Astrocyte of the spinal cord (primary cell): Measurements from ENCODE around the gene TXNRD1.
"Not testable (repeated sequence)": the region's sequence is repeated elsewhere in the genome, so short reads cannot be mapped to it uniquely, and the experiment has no call there.

Experiments used
- DNase-seq: peaks from one replicate; pipeline ENCODE4 v3.0.0; 2011; ENCODE audit warnings: low read depth, low spot score
- H3K4me3 ChIP-seq: 2 replicates; pipeline ENCODE4 v1.5.1; 2011; ENCODE audit warnings: low read depth, mild to moderate bottlenecking, low read length, moderate library complexity
- CTCF ChIP-seq: IDR thresholded peaks from 2 replicates; pipeline ENCODE4 v1.5.1; 2012; ENCODE audit warnings: low read depth, mild to moderate bottlenecking, low read length, inconsistent platforms
- in situ Hi-C: cut with HindIII; loops from 2 replicates; pipeline ENCODE4 v1.10.0; 2017; ENCODE audit warnings: low sequenced_read_pairs

Gene TXNRD1

DNA sequence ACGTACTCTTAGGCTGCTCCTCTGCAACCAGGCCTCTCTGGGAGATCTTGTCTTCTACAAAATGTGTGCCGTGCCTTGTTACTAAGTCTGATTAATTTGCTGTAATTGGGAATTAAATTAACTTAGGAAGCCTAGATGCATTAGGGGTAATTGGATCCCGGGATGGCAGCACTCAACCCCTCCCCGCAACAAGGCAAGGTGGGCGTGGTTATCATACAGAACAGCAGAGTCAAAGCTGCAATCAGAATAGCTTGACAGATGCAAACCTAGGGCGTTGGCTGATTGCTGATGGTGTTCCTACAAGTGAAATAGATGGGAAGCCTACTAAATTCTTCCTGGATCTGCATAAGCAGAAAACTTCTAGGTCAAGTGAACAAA, 43.0 kb upstream of the TXNRD1 start:
- TF ChIP-seq CTCF: no peak
- no peak overlapping the region for H3K4me3 ChIP-seq
- in situ Hi-C loops: no loop called here
- no peak for DNase-seq

GRCh38 chr12:104173804-104174203, 41.8 kb upstream of the TXNRD1 start:
- H3K4me3 ChIP-seq, in situ Hi-C loops, DNase-seq: not testable (repeated sequence)

GRCh38 chr12:104175726-104176247, 39.8 kb upstream of the TXNRD1 start:
- no peak for DNase-seq
- no peak for TF ChIP-seq CTCF
- H3K4me3 ChIP-seq: no peak overlapping the region
- in situ Hi-C loops: no loop called here

- no peak for TF ChIP-seq CTCF
- no peak for DNase-seq
- no peak overlapping the region for H3K4me3 ChIP-seq
- in situ Hi-C loops: no loop called here
Measured at GRCh38 chr12:104177336-104177662, 38.3 kb upstream of the TXNRD1 start.

DNA sequence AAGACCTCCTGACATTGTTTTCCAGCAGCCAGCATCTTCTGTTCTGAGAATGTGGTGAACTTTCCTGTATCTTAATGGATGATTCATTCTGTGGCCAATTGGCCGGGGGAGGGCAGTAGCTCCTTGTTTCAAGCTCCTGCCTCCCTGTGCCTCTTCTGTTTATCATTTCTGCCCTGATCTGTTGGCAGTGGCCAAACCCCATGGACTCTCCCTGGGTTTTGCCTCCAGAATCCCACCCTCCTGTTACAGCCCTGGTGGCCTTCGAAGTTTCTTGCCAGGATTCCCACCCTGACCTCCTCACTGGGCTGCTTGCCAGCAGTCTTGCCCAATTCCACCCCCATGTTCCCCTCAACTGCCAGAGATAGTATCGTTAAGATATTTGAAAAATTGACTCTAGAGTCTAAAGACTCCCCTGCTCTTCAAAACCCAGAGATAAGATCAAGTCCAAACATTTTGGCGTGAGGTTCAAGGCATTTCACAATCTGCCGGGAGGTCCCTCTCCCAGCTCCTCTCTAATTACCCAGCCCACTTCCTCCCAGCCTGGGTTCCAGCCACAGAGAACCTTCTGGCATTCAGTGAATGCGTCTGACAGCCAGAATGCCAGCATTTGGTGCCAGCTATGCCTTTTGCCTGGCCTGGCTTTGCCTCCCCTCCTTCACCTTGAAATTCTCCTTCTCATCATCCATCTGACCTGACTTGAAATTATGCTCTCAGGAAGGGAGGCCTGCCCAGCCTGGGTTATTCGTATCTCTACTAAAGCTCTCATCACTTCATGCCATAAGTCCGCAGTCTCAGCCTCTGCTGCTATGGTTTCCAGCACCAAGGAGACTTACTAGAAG, 37.7 kb upstream of the TXNRD1 start:
- DNase-seq: peak; percentile 95
- peak; percentile 54 for TF ChIP-seq CTCF
- no peak overlapping the region for H3K4me3 ChIP-seq
- in situ Hi-C loops: no loop called here

DNA sequence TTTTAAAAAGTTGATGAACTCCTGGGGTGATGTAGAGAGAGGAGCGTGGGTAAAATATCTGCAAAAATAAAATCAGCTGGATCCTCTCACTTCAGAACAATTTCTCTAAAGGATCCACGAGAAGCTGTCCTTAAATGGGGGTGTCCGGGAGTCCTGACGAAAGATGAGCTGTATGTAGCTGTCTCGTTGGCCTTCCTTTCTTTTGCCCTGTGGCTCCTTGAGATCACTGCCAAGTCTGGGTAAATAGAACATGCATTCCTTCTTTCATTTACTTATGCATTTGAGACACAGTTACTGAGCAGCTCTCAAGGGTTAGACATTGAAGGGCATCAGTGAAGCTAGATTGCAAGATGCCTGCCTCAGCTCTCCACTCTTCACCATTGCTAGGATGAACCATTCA, 35.2 kb upstream of the TXNRD1 start:
- in situ Hi-C loops: no loop called here
- DNase-seq: no peak
- H3K4me3 ChIP-seq: no peak overlapping the region
- no peak for TF ChIP-seq CTCF

- in situ Hi-C loops: no loop called here
- no peak for TF ChIP-seq CTCF
- peak; percentile 42 for DNase-seq
- H3K4me3 ChIP-seq: no peak overlapping the region
Measured at GRCh38 chr12:104181313-104181712, 34.3 kb upstream of the TXNRD1 start.
